NOMO-1 treated with dmso at 0.1 percent for 144 hours (cell line): ENCODE measurements around the gene COL6A1.
"Not testable (repeated sequence)": the region's sequence is repeated elsewhere in the genome, so short reads cannot be mapped to it uniquely, and the experiment has no call there.

Experiments
- DNase-seq: peaks from one replicate; lab custom pipeline; 2025; ENCODE audit not compliant: unreplicated experiment; lab: John Stamatoyannopoulos, UW

The COL6A1 gene

DNA sequence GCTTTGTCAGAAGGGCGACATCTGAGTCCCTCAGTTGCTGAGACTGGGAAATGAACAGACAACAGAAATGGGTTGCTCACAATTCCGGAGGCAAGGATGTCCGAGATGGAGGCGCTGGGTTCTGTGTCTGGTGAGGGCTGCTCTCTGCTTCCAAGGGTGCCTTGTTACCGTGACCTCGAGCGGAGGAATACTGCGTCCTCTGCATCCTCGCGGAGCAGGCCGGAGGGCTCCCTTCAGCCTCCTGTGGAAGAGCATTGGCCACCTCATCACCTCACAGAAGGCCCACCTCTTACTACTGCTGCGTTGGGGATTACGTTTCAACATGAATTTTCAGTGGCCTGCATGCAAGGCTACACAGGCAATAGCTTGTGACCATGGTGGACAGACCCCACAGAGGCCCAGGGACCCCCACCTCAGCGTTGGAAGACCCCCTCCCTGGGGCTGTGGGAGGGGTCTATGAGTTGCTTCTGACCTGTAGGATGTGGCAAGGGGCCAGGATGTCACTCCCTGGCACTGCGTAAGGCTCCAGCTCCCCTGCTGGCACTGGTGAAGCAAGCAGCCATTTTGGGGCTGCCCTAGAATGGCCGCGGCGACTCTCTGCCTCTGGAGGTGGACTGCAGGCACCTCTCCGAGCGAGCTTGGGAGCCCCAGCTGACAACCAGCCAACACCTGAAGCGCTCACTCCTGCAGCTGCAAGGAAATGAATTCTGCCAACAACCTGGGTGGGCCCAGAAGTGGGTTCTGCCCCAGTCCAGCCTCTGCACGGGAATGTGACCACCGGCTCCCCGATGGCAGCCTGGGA lies 36.3 kb upstream of the COL6A1 start:
- no peak for DNase-seq

DNA sequence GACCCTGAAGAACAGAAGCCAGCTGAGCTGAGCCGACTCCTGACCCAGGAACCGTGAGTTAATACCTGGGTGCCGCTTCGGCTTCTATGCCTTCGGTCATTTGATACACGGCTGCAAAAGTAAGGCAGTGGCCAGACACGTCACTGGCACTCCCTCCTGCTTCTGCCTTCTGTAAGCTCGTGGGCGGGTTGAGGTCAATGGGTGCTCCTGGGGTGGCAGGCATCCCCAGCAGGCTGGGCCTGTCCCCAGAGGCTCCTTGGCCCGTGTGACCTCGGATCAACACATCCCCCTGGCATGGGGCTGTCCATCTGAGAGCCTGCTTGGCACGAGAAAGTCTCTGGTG lies 35.7 kb upstream of the COL6A1 start:
- DNase-seq: no peak

DNA sequence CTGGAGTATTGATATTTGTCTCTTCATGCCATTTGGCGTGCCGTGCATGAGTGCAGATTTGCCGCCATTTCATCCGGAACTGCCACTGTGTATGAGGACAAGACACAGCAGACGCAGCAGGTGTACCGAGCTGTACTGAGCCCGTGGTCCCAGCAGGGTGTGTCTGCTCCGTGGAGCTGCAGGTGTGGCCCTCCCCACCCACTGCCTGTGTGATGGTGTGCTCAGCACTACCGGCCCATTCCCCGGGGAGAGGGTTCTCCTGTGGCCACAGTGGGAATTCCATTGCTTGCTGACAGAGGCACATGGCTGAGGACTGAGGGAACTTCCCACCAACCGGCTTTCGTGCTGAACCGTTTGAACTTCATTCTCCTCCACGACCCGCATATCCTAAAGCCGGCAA lies 34.3 kb upstream of the COL6A1 start:
- no peak for DNase-seq

DNA sequence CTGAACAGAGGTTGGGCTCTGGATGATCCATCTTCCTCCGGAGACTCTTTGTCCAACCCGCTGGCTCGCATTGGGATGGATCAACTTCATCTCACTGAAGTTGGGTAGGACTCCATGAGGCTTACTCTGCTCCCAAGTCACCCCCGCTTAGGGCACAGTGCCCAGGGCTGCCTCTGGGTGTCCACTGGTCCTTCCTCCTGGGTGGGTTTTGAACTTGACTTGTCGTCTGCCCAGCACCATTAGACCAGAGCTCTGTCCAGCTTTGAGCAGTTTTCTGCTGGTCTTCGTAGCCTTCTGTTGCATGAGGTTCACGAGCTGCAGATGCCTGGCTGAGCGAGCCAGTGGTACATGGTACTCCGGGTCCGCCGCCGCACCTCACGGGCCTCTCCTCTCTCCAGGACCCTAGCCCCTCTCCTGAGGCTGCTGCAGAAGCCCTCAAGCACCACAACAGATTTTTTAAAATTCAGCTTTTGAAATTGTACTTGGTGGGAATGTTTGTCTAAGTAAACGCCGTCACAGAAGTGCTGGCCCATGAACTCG lies 33.8 kb upstream of the COL6A1 start:
- no peak for DNase-seq

DNA sequence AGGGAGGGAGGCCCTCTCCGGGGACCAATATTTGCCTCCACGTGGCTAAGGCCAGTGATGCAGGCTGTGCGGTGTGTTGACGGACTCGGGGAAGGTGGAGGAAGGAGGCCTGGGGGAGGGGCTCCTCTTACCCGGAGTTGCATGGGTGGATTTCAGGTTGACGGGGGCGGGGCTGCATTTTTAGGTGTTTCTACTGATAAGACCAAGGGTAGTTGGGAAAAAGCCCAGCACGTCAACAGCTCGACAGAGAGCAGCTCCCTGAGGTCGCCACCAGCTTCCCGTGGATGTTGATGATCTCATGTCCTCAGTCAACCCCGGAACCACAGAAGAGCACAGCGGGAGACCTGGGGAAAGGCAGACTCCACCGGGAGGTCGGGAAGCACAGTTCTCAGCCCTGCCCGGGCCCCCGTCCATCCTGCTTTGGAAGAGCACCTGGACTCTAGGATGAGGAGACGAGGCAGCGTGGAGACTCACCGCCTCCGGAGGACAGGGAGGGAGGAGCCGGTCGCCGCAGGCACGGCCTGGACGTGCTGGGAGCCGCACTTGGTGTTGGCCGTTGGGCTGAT lies 32.9 kb upstream of the COL6A1 start:
- no peak for DNase-seq

DNA sequence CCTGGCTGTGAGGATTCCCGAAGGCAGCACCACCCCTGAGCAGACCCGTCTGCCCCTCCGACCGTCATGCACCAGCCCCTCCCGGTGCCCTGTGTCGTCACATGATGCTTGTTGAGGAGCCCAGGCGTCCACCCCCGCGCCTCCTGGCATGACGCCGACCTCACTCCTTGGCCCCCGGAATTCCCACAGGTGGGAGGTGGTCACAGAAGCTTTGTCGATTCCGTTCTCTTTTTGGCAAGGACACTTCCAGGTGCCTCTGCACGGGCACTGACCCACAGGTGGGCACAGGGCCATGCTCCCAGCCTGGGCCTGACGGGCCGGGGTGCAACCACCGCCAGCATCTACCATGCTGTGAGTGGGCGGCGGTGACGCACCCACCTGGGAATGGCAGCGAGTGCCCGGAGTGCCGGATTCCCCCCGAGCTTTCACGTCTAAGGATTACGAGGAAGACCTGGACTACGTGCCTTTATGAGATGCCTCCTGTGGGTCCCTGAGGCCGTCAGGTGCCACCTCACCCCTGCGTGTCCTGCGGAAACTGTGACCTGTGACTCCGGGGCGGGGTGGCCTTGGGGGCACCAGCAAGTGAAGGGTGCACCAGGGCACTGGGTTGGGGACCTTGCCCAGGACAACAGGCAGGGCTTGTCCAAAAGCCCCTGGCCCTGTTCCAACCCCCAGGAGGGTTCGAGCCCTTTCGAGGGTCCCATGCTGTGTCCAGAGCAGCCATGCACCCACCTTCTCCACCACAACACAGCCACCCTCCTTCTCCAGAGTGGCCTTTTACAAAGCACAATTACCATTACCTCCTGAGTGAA lies 31.4 kb upstream of the COL6A1 start:
- DNase-seq: no peak

DNA sequence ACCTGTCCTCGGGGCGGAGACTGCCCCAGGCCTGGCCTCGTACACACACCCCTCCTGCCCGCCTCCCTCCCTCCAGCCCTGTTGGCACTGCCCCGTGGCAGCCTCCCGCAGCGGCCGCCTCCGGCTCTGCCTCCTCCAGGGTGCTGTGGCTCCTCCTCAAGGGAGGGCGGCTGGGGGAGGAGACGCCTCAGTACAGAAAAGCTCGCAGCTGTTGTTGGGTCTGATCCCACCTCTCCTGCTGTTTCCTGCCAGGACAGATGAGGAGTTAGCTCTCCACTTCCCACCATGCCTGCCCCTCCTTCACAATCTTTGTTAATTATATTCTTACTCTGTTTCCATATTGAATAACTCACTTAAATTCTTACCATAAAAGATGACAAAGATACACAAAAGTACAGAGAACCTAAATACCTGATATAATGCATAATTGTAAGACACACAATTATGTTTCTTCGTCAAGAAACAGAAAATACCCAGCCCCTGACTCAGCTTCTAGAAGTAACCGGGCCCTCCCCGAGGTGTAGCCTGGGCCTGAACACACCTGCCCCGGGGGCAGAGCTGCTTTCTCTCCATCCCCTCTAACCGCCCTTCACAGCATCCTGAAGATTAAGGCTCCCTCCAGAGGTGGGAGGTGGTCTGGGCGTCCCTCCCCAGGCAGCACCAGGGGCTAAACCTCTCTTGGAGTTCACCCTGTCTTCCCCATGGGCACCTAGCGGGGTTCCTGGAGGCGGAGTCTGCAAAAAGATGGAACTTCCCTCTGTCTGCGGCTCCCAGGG lies 30.6 kb upstream of the COL6A1 start:
- DNase-seq: no peak

DNA sequence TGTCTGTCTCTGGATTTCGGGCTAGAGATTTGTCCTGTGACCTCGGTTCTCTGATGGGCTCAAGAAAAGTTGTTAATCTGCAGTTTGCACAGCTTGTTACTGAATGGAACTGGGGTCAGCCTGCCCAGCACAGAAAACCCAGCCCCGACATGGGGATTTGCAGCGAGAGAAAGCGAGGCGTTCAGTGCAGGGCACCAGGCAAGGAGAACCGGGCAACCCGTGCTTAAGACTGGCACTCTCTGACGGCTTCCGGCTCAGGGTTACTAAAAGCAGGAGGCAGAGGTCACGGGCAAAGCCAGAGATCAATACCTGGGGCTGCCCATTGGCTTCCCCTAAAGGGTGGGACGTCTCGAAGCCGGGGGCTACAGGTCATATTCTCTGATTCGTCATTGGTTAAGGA lies 29.9 kb upstream of the COL6A1 start:
- DNase-seq: no peak

DNA sequence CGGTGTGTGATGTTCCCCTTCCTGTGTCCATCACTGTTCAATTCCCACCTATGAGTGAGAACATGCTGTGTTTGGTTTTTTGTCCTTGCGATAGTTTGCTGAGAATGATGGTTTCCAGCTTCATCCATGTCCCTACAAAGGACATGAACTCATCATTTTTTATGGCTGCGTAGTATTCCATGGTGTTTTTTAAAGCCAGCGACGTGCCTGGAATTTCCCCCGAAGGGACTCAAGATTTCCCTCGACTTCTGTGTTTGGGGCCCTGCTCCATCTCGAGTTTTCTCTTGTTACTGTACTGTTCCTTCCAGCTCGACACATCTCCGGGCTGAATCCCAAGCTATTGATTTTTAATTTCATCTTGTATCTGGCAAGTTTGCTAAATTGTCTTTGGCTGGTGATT lies 29.0 kb upstream of the COL6A1 start:
- DNase-seq: not testable (repeated sequence)

DNA sequence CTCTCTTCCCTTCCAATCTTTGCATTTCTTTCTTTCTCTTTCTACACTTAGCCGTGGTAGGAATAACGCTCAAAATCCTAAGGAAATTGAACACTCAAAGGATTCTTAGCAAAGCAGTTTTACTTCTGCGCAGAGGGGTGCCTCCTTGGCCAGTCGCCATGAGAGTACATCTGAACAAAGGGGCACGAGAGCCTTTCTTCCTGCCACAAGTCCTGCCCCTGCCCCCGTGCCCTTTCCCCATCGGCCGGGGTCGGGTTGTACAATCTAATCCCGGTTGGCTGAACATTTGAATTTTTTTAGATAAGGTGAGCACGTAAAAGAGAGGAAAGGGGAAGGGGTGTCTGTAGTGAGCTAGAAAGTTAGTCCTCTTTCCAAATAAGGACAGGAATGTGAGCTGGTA lies 28.6 kb upstream of the COL6A1 start:
- DNase-seq: no peak

DNA sequence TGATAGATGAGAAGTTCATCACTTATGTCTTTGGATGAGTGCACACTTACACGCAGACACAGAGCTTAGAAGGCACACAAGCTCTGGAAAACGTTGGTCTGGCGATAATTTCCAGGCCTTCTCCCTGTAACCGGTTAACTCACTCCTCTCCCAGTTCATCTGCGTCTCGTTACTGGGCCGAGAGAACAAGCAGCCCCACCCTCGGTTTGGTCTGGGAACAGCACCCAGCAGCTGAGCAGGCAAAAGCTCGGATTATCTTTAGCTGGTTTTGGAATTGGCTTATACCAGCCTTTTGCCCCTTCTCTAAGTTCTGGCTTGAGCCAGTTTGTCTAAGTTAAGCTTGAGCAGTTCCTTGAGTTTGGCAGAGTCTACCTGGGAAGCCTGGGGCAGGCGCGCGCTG lies 27.3 kb upstream of the COL6A1 start:
- DNase-seq: no peak

DNA sequence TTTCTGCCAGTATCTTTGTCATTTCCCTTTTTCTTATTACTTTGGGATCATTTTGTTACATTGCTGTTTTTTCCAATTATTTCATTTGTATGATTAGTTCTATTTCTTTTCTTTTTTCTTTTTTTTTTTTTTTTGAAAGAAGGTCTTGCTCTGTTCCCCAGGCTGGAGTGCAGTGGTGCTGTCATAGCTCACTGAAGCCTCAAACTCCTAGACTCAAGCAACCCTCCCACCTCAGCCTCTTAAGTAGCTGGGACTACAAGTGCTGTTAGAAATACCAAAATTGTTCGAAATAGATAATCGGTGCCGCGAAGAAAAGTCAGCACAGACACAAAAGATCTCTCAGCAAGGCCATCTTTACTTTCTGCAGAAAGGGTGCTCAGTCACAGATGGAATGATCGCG lies 26.6 kb upstream of the COL6A1 start:
- no peak for DNase-seq

DNA sequence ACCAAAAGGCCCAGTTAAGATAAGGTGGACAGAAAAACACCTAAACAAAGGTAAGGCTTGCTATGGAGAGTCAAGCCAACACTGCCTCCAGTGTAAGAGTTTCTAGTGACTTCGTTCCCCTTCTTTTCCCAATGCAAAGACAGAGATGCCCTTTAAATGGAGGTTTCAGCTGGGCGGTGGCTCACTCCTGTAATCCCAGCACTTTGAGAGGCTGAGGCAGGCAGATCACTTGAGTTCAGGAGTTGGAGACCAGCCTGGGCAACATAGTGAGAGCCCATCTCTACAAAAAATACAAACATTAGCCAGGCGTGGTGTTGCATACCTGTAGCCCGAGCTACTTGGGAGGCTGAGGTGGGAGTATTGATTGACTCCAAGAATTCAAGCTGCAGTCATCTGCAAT lies 24.0 kb upstream of the COL6A1 start:
- DNase-seq: no peak

DNA sequence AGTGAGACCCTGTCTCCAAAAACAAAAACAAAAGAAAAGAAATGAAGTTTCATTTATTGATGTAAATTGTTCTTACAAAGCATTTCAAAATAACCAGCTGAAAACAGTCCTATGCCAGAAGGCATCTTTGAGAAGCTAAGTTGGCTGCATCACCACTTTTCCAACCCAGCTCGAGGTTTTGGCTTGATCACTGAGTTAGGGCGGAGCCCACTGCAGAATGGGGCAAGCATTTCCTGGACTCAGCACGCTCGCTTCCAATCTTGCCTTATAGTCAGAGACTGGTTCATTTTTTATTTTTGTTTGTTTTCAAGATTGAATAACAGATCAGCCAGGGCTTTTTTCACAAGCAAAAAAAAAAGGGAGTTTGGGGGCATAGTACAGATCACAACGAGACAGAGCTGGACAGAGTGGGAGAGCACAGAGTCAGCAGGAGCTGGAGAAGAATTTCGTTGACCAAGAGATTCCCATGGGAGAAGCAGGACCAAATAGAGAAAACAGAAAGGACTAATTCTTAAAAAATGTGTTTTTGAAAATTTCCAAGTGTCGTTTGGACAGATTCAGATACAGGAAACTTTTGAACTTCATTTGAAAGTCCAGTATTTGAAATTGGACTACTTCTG lies 23.5 kb upstream of the COL6A1 start:
- DNase-seq: no peak

DNA sequence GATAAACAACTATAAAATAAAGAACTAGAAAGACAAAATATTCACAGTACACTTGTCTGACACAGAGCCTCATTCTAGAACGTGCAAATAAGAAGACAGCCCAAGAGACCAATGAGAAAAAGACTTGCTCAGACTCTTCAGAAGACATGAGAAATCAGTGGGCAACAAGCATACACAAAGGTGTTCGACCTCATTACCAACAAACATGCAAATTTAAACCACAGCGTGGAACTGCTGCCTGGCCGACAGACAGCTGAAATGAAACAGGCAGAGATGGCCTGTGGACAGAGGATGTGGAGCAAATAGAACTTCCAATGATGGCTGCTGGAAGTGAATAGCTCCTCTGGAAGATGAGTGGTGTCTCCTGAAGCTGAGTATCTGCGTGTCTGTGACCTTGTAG lies 22.4 kb upstream of the COL6A1 start:
- no peak for DNase-seq

DNA sequence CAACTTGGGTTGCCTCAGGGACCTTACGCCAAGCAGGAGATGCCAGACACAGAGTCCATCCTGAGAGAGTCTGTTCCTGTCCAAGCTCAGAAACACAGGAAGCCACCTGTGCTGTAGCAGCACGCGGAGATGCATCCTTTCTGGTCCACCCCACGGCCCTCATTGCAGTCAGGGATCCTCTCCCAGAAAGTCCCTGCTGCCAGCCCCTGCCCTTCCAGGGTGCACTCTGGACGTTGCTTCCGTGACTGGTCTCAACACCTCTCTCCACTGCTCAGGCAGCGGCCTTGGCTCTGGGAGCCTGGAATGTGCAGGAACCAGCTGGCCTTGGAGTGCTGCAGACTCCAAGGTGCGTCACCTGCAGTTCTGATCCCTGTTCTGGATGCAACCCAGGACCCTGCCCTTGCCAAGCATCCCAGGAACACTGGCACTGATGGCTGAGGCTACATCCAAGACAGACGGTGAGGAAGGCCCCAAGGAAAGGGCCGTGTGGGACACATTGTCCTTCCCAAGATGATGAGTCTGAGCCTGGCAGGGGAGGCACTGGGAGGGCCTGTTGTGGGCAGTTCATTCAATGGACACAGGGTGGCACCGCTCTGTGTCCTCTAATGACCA lies 21.7 kb upstream of the COL6A1 start:
- no peak for DNase-seq

DNA sequence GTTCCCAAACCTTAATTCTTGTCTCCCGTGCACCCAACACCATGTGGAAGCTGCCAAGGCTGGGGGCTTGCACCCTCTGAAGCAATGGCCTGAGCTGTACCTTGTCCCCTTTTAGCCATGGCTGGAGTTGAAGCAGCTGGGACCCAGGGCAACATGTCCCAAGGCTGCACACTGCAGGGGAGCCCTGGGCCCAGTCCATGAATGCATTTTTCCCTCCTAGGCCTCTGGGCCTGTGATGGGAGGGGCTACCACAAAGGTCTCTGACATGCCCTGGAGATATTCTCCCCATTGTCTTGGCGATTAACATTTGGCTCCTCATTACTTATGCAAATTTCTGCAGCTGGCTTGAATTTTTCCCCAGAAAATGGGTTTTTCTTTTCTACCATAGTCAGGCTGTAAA lies 20.2 kb upstream of the COL6A1 start:
- DNase-seq: not testable (repeated sequence)

DNA sequence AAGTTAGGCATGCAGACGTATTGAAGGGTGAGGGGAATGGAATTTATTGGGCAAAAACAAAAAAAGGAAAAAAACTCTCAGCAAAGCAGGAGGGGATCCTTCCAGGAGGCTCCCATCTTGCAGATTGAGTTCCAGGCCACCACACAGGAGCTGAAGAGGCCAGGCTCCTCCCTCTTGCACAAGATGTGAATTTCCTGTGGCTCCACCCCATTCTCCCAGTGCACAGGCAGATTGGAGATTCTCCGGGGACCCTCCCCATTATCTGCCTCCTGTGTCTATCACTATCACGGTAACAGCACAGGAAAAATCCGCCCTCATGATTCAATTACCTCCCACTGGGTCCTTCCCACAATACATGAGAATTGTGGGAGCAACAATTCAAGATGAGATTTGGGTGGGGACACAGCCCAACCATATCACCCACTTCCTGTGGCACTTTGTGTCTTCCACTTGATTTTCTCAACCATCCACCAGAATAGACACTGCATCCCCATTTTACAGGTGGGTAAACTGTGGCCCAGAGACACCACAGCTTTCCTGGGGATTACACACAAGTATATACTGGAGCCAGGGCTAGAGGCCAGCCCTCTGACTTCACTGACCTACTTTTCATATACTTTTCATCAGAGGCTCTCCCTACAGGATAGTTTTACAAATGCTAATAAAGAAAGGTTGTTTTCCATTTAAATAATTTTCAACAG lies 18.9 kb upstream of the COL6A1 start:
- DNase-seq: no peak

DNA sequence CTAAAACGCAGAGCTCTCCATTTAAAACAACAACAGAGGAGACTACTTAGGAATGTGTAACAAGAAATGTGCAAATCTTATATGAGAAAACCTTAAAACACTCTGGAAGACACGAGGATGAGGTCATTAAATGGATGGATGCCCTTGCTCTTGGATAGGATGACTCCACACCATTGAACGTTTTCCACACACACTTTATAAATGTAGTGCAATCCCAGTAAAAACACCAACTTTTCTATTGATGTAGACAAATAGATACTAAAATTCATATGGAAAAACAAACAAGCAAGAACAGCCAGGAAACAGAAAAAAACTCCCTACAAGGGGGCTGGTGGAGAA lies 18.4 kb upstream of the COL6A1 start:
- no peak for DNase-seq

DNA sequence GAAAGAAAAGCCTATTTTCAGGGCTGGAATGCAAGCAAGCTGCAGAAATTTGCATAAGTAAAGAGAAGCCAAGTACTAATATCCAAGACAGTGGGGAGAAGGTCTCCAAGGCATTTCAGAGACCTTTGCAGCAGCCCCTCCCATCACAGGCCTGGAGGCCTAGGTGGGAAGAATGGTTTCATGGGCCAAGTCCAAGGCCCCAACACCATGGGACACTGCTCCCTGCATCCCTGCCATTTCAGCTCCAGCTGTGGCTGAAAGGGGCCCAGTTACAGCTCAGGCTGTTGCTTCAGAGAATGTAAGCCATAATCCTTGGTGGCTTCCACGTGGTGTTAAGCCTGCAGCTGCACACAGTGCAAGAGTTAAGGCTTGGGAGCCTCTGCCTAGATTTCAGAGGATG lies 16.9 kb upstream of the COL6A1 start:
- DNase-seq: no peak
